Measurements from ENCODE around the gene HOXD3. TPM values are rescaled to one million over a fixed set of nuclear protein-coding genes. Genes with fewer than 3 reads are reported as not detected.

Gene HOXD3
- total RNA-seq (10 to 100 TPM in 2 of 7 donors, 1 to 10 TPM in 5; 4.5 to 15.3 (median 9.8) TPM), polyA plus RNA-seq (1 to 10 TPM; 1.2 to 4.4 (median 1.7) TPM)
- long read RNA-seq, donor 1 = 0 reads
- long read RNA-seq, donor 2, partial matches to known transcripts = 0 of 2 reads
- long read RNA-seq, donor 2, other reads (novel, unspliced or antisense) = 0 of 2 reads

DNA sequence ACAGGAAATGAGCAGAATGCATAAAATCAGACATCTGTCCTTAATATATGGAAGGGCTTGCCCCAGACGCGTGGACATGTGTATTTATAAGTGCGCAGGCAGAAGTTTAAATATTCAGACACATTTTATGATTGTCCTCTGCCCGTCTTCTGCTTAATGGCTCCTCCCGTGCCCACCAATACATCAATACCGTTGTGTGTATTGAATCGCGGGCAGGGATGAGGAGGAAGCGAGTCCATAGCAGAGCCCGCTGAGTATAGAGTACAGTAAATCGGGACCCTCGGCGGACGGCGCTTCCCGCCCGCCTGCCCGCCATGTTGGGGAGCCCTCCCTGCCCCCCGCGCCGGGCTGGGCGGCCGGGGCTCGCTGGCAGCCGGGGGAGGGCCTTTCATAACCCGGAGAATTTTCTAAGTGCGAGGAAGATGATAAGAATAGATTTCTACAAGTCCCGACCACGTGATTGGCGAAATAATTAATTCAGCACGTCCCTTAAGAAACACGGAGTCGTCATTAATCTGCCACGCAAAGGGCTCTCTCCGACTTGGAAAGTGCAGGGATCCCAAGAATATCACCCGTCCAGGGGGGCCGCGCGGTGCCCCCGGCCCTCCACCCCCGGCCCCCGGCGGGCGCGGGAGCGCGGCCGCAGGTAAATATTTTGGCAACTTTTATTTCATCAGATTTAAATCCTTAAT lies at the start of gene HOXD3:
TSS of gene HOXD3 (plus strand) at position 501 of the 692 bp plus-strand sequence. CDS start 11,808 bp downstream, outside the sequence.
- DNase-seq = no peak
- peaks cover 12 to 100% (median 95%) of the 10 kb centered on the region in 7 donors for H3K27me3 ChIP-seq (replicated peaks in 1 of 7)
- no peaks in the 10 kb centered on the region for H3K36me3 ChIP-seq
- WGBS, 5 donors = 5 to 12% (median 6%) methylated on average over 33 to 48 of the region's 48 CpGs
- H3K27ac ChIP-seq = peak within 1 kb of the TSS in 2 of 8 donors; percentile 2 to 6
- TF ChIP-seq, protein P1, sequence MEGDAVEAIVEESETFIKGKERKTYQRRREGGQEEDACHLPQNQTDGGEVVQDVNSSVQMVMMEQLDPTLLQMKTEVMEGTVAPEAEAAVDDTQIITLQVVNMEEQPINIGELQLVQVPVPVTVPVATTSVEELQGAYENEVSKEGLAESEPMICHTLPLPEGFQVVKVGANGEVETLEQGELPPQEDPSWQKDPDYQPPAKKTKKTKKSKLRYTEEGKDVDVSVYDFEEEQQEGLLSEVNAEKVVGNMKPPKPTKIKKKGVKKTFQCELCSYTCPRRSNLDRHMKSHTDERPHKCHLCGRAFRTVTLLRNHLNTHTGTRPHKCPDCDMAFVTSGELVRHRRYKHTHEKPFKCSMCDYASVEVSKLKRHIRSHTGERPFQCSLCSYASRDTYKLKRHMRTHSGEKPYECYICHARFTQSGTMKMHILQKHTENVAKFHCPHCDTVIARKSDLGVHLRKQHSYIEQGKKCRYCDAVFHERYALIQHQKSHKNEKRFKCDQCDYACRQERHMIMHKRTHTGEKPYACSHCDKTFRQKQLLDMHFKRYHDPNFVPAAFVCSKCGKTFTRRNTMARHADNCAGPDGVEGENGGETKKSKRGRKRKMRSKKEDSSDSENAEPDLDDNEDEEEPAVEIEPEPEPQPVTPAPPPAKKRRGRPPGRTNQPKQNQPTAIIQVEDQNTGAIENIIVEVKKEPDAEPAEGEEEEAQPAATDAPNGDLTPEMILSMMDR (IDR thresholded peaks at IDR 0.05 in 8 of 11, conservative IDR thresholded peaks at IDR 0.05 in 3 of 11) = no peak
- TF ChIP-seq POLR2AphosphoS5 (IDR thresholded peaks at IDR 0.05) = peak in 1 of 3 donors; percentile 9
- intact Hi-C loops (cut with DNase I; ENCODE audit: low total_unique reads) = no loop called here
- H3K4me1 ChIP-seq = peaks cover 0 to 61% (median 14%) of the 10 kb centered on the region in 6 donors
- peak within 1 kb of the TSS; percentile 1 to 60 (median 24) for H3K4me3 ChIP-seq
- H3K9me3 ChIP-seq = no peaks in the 10 kb centered on the region

DNA sequence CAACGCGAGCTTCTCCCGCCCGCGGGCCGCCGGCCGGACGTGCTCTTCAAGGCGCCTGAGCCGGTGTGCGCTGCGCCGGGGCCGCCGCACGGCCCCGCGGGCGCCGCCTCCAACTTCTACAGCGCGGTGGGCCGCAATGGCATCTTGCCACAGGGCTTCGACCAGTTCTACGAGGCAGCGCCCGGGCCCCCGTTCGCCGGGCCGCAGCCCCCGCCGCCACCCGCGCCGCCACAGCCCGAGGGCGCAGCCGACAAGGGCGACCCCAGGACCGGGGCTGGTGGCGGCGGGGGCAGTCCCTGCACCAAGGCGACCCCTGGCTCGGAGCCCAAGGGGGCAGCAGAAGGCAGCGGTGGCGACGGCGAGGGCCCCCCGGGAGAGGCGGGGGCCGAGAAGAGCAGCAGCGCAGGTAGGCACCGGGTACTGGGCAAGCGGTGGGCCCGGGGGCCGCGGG lies 49.4 kb upstream of the HOXD3 start:
- H3K27me3 ChIP-seq (replicated peaks in 1 of 7) = peaks cover 30 to 100% (median 99%) of the 10 kb centered on the region in 7 donors
- no peaks in the 10 kb centered on the region for H3K36me3 ChIP-seq
- H3K9me3 ChIP-seq = peaks cover 0 to 5% (median 0%) of the 10 kb centered on the region in 8 donors
- H3K4me3 ChIP-seq = peak overlapping the region in 1 of 8 donors; percentile 62
- no peak for DNase-seq
- H3K4me1 ChIP-seq = peaks cover 10 to 63% (median 41%) of the 10 kb centered on the region in 6 donors
- no peak overlapping the region for H3K27ac ChIP-seq
- intact Hi-C loops (cut with DNase I; ENCODE audit: low total_unique reads) = no loop called here
- 2 to 16% (median 7%) methylated on average over 22 to 59 of the region's 59 CpGs for WGBS, 5 donors
- no peak for TF ChIP-seq POLR2AphosphoS5 (IDR thresholded peaks at IDR 0.05)
- TF ChIP-seq POLR2A (IDR thresholded peaks at IDR 0.05) = no peak
- TF ChIP-seq, protein P1 (IDR thresholded peaks at IDR 0.05 in 8 of 11, conservative IDR thresholded peaks at IDR 0.05 in 3 of 11) = no peak

DNA sequence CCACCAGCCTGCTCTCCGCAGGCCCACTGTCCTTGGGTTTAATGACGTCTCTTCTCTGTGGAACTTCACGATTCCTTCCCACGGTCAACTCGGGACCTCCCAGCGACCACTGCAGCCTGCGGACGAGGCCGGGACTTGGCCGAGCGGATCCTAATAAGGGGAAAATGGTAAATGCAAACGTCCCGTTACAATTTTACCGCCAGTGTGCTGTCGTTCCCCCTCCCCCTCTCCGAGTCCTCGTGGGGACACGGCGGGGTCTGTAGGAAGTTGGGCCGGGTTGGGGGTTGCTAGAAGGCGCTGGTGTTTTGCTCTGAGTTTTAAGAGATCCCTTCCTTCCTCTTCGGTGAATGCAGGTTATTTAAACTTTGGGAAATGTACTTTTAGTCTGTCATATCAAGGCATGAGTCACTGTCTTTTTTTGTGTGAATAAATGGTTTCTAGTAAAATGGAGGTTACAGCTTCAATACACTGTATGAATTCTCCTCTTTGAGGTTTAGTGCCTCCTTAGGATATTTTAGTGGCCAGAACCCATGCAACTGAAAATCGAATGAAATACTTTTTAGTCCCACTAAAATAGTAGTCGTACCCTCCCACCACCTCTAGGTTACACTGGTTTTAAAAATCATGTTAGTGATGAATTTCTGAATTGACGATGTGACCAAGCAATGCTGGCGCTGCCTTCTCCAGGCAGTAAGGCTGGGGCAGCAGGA lies 47.8 kb upstream of the HOXD3 start:
- intact Hi-C loops (cut with DNase I; ENCODE audit: low total_unique reads) = no loop called here
- H3K36me3 ChIP-seq = no peaks in the 10 kb centered on the region
- peaks cover 0 to 5% (median 0%) of the 10 kb centered on the region in 8 donors for H3K9me3 ChIP-seq
- peaks cover 23 to 100% (median 97%) of the 10 kb centered on the region in 7 donors for H3K27me3 ChIP-seq (replicated peaks in 1 of 7)
- peaks cover 10 to 55% (median 35%) of the 10 kb centered on the region in 6 donors for H3K4me1 ChIP-seq
- TF ChIP-seq POLR2A (IDR thresholded peaks at IDR 0.05) = no peak
- no peak overlapping the region for H3K27ac ChIP-seq
- WGBS, 5 donors = 9 to 17% (median 11%) methylated on average over 25 to 26 of the region's 26 CpGs
- H3K4me3 ChIP-seq = peak overlapping the region in 1 of 8 donors; percentile 62
- DNase-seq = peak; percentile 53

DNA sequence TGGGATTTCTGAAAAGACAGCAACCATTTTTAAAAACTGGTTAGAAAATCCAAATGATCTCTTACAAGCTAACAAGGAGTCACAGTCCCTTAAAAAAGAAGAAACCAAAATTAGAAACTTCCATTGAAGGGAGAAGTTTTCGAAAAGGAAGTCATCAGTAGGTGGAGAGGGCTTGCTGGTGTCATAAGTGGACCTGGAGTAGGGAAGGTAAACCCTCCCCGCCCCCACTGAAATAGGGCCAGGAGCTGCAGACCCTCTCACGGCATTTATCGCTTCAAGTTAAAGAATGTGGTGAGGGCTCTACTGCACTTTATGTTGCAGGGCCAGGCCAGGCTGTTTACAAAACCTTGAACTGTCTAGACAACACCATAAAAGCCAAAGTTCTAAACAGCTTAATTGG lies 47.2 kb upstream of the HOXD3 start:
- H3K27me3 ChIP-seq (replicated peaks in 1 of 7) = peaks cover 23 to 100% (median 97%) of the 10 kb centered on the region in 7 donors
- no peak for TF ChIP-seq POLR2A (IDR thresholded peaks at IDR 0.05)
- TF ChIP-seq, protein P1 (IDR thresholded peaks at IDR 0.05 in 8 of 11, conservative IDR thresholded peaks at IDR 0.05 in 3 of 11) = no peak
- TF ChIP-seq POLR2AphosphoS5 (IDR thresholded peaks at IDR 0.05) = no peak
- peaks cover 0 to 5% (median 0%) of the 10 kb centered on the region in 8 donors for H3K9me3 ChIP-seq
- no peaks in the 10 kb centered on the region for H3K36me3 ChIP-seq
- DNase-seq = no peak
- H3K4me3 ChIP-seq = no peak overlapping the region
- H3K27ac ChIP-seq = no peak overlapping the region
- 15 to 22% (median 18%) methylated on average over 4 of the region's 4 CpGs for WGBS, 5 donors
- H3K4me1 ChIP-seq = peaks cover 10 to 49% (median 29%) of the 10 kb centered on the region in 6 donors
- intact Hi-C loops (cut with DNase I; ENCODE audit: low total_unique reads) = loop anchor here (10.0 kb wide), 1 partner anchor 705 kb away; no protein-coding TSS in a partner anchor

Measured in spleen (tissue), 13 donors.